Loucy (cell line): ENCODE data around the gene RFC5.
"Not testable (repeated sequence)": the region's sequence is repeated elsewhere in the genome, so short reads cannot be mapped to it uniquely, and the experiment has no call there.

Experiments
- H2AFZ ChIP-seq: fragments of 200-600 bp; sonication (generic); 2 replicates; pipeline ENCODE4 v1.6.0; 2016; ENCODE audit warnings: antibody characterized with exemption, mild to moderate bottlenecking, low read length, moderate library complexity
- H3F3A ChIP-seq: fragments of 200-600 bp; 2 replicates; pipeline ENCODE4 v1.6.0; 2016; ENCODE audit warnings: antibody characterized with exemption, low read depth, mild to moderate bottlenecking
- H3K27me3 ChIP-seq: fragments of 200-600 bp; sonication (generic); 2 replicates; pipeline ENCODE4 v1.6.1; 2014; ENCODE audit warnings: low read length, mild to moderate bottlenecking; ENCODE audit not compliant: insufficient read depth, poor library complexity, severe bottlenecking
- H3K36me3 ChIP-seq: fragments of 200-600 bp; sonication (generic); 2 replicates; pipeline ENCODE4 v1.6.1; 2016; ENCODE audit warnings: low read length; ENCODE audit not compliant: insufficient read depth
- H3K4me1 ChIP-seq: fragments of 200-600 bp; sonication (generic); 2 replicates; pipeline ENCODE4 v1.5.1; 2014; ENCODE audit warnings: low read length, mild to moderate bottlenecking; ENCODE audit not compliant: insufficient read depth, poor library complexity, severe bottlenecking
- H3K4me2 ChIP-seq: fragments of 200-600 bp; sonication (generic); 2 replicates; pipeline ENCODE4 v1.6.0; 2014; ENCODE audit warnings: antibody characterized with exemption, low read length, low read depth, mild to moderate bottlenecking; ENCODE audit not compliant: poor library complexity, severe bottlenecking
- H3K4me3 ChIP-seq: fragments of 200-600 bp; sonication (generic); 2 replicates; pipeline ENCODE4 v1.5.1; 2014; ENCODE audit warnings: low read length, mild to moderate bottlenecking, mixed read lengths; ENCODE audit not compliant: poor library complexity, severe bottlenecking
- H3K79me2 ChIP-seq: fragments of 200-600 bp; sonication (generic); 2 replicates; pipeline ENCODE4 v1.6.1; 2014; ENCODE audit warnings: low read length; ENCODE audit not compliant: insufficient read depth
- H3K9ac ChIP-seq: fragments of 200-600 bp; sonication (generic); 2 replicates; pipeline ENCODE4 v1.6.0; 2014; ENCODE audit warnings: mild to moderate bottlenecking, low read depth, low read length, moderate library complexity; ENCODE audit not compliant: poor library complexity, severe bottlenecking
- H3K9me2 ChIP-seq: fragments of 200-600 bp; sonication (generic); replicated peaks from 2 replicates; pipeline ENCODE4 v1.6.1; 2016; ENCODE audit warnings: low read depth, low read length, mixed read lengths
- H3K9me3 ChIP-seq: fragments of 200-600 bp; sonication (generic); 2 replicates; pipeline ENCODE4 v1.6.1; 2014; ENCODE audit warnings: mild to moderate bottlenecking, antibody characterized with exemption, low read length, low read depth; ENCODE audit not compliant: insufficient read depth
- H4K20me1 ChIP-seq: fragments of 200-600 bp; sonication (generic); 2 replicates; pipeline ENCODE4 v1.6.0; 2014; ENCODE audit warnings: antibody characterized with exemption, low read length, mild to moderate bottlenecking; ENCODE audit not compliant: insufficient read depth, poor library complexity, severe bottlenecking
- CTCF ChIP-seq: fragments of 200-600 bp; sonication (generic); conservative IDR thresholded peaks from 2 replicates; pipeline ENCODE4 v1.5.1; 2014; ENCODE audit warnings: mild to moderate bottlenecking, antibody characterized with exemption, low read length
- EZH2phosphoT487 ChIP-seq: fragments of 200-600 bp; IDR thresholded peaks from 2 replicates; pipeline ENCODE4 v1.6.1; 2018; ENCODE audit warnings: antibody characterized with exemption, mild to moderate bottlenecking, moderate library complexity, borderline replicate concordance

Gene RFC5

GRCh38 chr12:118020036-118020435 is 3.5 kb downstream of the RFC5 start:
- Histone ChIP-seq H3K4me1 (peaks cover 37% of the 10 kb centered on the region), H2AFZ (no peak overlapping the region), H3K36me3 (peaks cover 47% of the 10 kb centered on the region; the same call in 1 of the 2 replicates), H3K9ac (no peak overlapping the region), H3K27me3 (no peaks in the 10 kb centered on the region), H3K9me3 (no peaks in the 10 kb centered on the region), H3F3A (no peaks in the 10 kb centered on the region), H3K4me2 (peak overlapping the region; percentile 94), H3K79me2 (peaks cover 48% of the 10 kb centered on the region), H3K4me3 (peak overlapping the region; percentile 23), H3K9me2 (no peaks in the 10 kb centered on the region), H4K20me1 (peaks cover 17% of the 10 kb centered on the region)
- TF ChIP-seq CTCF (no peak), EZH2phosphoT487 (no peak)

- H3K9me2 ChIP-seq, H3K9me3 ChIP-seq, H3K27me3 ChIP-seq, H3K4me3 ChIP-seq, H2AFZ ChIP-seq, H3F3A ChIP-seq, H3K9ac ChIP-seq, H3K4me2 ChIP-seq: not testable (repeated sequence)
- Histone ChIP-seq H4K20me1 (peaks cover 11% of the 10 kb centered on the region), H3K4me1 (peaks cover 31% of the 10 kb centered on the region), H3K36me3 (peaks cover 67% of the 10 kb centered on the region), H3K79me2 (peaks cover 42% of the 10 kb centered on the region)
These were observed 5.7 kb downstream of the RFC5 start for GRCh38 chr12:118022097-118022727.

GRCh38 chr12:118022728-118023109 is 6.2 kb downstream of the RFC5 start:
- no peaks in the 10 kb centered on the region for H3K9me3 ChIP-seq
- TF ChIP-seq CTCF (no peak), EZH2phosphoT487 (no peak)
- no peak overlapping the region for H3K9ac ChIP-seq
- H3K4me1 ChIP-seq, result peaks cover 26% of the 10 kb centered on the region
- peaks cover 69% of the 10 kb centered on the region for H3K36me3 ChIP-seq
- no peak overlapping the region for H3K4me3 ChIP-seq
- no peaks in the 10 kb centered on the region for H3K9me2 ChIP-seq
- H3F3A ChIP-seq, result no peaks in the 10 kb centered on the region
- no peaks in the 10 kb centered on the region for H3K27me3 ChIP-seq
- peaks cover 6% of the 10 kb centered on the region for H4K20me1 ChIP-seq
- peaks cover 37% of the 10 kb centered on the region for H3K79me2 ChIP-seq
- H2AFZ ChIP-seq, result no peak overlapping the region
- no peak overlapping the region for H3K4me2 ChIP-seq

DNA sequence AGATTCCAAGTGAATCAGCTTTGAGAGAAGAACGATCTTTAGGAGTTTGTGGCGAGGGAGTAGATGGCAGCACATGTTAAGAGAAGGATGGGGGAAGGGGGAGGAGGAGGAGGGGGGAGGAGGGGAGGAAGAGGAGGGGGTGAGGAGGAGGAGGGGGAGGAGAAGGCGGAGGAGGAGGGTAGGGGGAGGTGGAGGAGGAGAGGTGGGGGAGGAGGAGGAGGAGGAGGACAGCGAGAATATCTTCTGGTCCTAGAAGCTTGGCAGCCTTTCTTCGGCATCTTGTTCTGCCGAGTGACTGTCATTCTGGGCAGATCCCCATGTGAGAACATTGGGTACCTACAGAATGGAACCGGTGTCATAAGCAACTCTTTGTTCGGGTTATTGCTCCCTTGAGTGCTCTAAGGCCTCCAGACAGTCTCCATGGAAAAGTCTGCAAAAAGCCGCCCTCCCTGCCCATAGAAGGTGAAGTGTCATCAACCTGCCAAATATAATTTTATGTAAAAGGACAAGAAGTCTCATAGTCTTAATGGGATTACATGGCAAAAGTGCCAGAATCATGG is 6.9 kb downstream of the RFC5 start:
- H3K9ac ChIP-seq, result no peak overlapping the region
- no peaks in the 10 kb centered on the region for H4K20me1 ChIP-seq
- TF ChIP-seq CTCF (no peak), EZH2phosphoT487 (no peak)
- no peaks in the 10 kb centered on the region for H3K27me3 ChIP-seq
- peaks cover 19% of the 10 kb centered on the region for H3K4me1 ChIP-seq
- no peak overlapping the region for H2AFZ ChIP-seq
- H3K79me2 ChIP-seq, result peaks cover 30% of the 10 kb centered on the region
- peaks cover 73% of the 10 kb centered on the region for H3K36me3 ChIP-seq
- no peak overlapping the region for H3K4me3 ChIP-seq
- H3K4me2 ChIP-seq, result no peak overlapping the region
- no peaks in the 10 kb centered on the region for H3F3A ChIP-seq
- no peaks in the 10 kb centered on the region for H3K9me2 ChIP-seq
- H3K9me3 ChIP-seq, result no peaks in the 10 kb centered on the region
